Astrocyte of the spinal cord (primary cell): ENCODE results near the gene PTPRN2.

Experiments used
- DNase-seq: peaks from one replicate; pipeline ENCODE4 v3.0.0; 2011; ENCODE audit warnings: low read depth, low spot score
- H3K4me3 ChIP-seq: 2 replicates; pipeline ENCODE4 v1.5.1; 2011; ENCODE audit warnings: low read depth, mild to moderate bottlenecking, low read length, moderate library complexity
- CTCF ChIP-seq: IDR thresholded peaks from 2 replicates; pipeline ENCODE4 v1.5.1; 2012; ENCODE audit warnings: low read depth, mild to moderate bottlenecking, low read length, inconsistent platforms
- in situ Hi-C: cut with HindIII; loops from 2 replicates; pipeline ENCODE4 v1.10.0; 2017; ENCODE audit warnings: low sequenced_read_pairs

Gene PTPRN2

GRCh38 chr7:157949711-157950110 is 637.9 kb downstream of the PTPRN2 start:
- in situ Hi-C loops: no loop called here
- TF ChIP-seq CTCF: no peak
- peak; percentile 2 for DNase-seq
- no peak overlapping the region for H3K4me3 ChIP-seq

DNA sequence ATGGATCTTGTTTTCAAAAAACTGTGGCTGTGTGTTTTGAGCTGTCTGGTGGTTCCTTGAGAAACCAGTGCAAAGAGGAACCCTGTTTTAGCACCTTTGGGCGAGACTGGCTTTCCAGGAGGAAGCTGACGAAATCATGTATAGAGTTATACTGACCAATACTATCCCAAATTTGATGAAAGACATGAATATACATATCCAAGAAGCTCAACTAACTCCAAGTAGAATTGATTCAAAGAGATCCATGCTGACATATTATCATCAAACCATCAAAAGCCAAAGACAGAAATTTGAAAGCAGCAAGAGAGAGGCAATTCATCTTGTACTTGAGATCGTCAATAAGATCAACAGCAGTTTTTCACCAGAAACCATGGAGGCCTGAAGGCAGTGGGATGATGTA is 640.1 kb downstream of the PTPRN2 start:
- in situ Hi-C loops: no loop called here
- no peak for TF ChIP-seq CTCF

GRCh38 chr7:157946398-157947060 is 641.1 kb downstream of the PTPRN2 start:
- in situ Hi-C loops: no loop called here
- no peak for DNase-seq
- no peak for TF ChIP-seq CTCF
- no peak overlapping the region for H3K4me3 ChIP-seq

More for the DNA sequence above, 640.1 kb downstream of the PTPRN2 start:
- H3K4me3 ChIP-seq: no peak overlapping the region
- DNase-seq: no peak

DNA sequence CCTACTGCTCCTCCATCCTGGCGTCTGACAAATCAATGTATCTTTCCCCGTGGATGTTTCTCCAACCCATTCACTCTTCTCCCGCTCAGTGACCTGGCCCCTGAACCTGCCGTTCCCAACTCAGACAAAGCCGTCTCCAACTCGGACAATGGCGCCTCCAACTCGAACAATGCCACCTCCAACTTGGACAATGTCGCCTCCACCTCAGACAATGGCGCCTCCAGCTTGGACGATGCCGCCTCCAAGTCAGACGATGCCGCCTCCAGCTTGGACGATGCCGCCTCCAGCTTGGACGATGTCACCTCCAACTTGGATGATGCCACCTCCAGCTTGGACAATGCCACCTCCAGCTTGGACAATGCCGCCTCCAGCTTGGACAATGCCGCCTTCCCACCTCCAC is 642.2 kb downstream of the PTPRN2 start:
- DNase-seq: no peak
- TF ChIP-seq CTCF: no peak
- H3K4me3 ChIP-seq: no peak overlapping the region
- in situ Hi-C loops: no loop called here

DNA sequence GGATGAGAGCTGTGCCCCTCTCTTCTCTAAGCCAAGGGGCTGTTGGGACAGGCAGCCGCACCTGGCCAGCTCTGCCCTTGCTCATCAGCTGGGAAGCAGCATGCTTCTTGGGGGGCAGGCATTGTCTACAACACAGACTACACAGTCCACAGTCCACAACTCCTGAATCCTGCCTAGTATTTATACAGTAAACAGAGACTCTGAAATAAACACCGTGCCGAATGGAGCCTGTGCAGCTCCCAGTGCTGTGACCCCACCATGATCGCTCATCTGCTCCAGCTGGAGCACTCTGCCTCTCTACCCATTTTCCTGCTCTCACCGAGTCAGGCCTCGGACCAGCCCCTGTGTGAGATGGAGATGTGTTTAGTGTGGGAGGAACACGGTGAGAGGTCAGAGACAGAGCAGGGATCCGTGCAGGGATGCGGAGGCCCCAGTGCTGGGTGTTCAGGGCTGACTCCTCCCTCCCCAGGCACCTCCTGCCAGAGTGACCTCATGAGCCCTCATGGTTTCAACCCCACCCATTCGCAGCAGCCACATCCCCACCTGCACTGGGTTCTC is 642.8 kb downstream of the PTPRN2 start:
- no peak for DNase-seq
- TF ChIP-seq CTCF: no peak
- in situ Hi-C loops: no loop called here
- no peak overlapping the region for H3K4me3 ChIP-seq

GRCh38 chr7:157944051-157944450 is 643.6 kb downstream of the PTPRN2 start:
- H3K4me3 ChIP-seq: no peak overlapping the region
- TF ChIP-seq CTCF: no peak
- in situ Hi-C loops: no loop called here
- no peak for DNase-seq
